Forelimb muscle (tissue), 1 donor: ENCODE measurements around the gene CAPN12. TPM values are rescaled to one million over a fixed set of nuclear protein-coding genes. Genes with fewer than 3 reads are reported as not detected.

Experiments used
- DNase-seq: peaks from one replicate; pipeline ENCODE4 v3.0.0-alpha.2; 2013; ENCODE audit warnings: low read depth
- polyA plus RNA-seq: library from polyadenylated mRNA; unstranded; fragments of 120-200 nt; gene quantifications from one replicate; pipeline ENCODE4 v1.2.1, GENCODE V29; 2013; ENCODE audit not compliant: insufficient read length

The CAPN12 gene
- polyA plus RNA-seq, 1 donor, result 0.92 TPM

GRCh38 chr19:38737921-38738737, 6.1 kb downstream of the CAPN12 start:
- no peak for DNase-seq

DNA sequence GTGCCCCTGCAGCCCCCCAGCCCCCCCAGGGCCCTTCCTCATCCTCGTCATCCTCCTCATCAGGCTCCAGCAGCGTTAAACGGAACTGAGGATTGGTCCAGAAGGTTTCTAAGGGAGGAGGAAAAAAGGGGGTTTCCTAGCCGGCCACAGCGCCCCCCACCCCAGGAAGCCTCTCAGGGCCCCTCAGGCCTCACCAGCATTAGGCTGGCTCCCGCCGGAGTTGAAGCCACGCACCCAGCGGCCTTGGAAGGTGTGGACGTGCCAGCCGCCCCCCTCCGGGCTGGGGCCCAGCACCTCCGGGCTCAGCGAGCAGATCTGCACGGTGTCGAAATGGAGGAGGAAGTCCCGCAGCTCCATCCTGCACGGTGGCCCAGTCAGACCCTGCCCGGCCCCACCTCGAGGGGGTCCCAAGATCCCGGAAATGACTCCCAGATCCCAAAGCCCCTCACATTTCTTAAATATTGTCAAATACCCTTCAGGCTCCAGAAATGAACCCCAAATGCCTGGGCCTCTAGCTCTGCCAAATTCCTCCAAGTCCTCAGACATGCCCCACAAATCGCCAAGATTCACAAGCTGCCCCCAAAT, 6.9 kb downstream of the CAPN12 start:
- DNase-seq, result no peak

DNA sequence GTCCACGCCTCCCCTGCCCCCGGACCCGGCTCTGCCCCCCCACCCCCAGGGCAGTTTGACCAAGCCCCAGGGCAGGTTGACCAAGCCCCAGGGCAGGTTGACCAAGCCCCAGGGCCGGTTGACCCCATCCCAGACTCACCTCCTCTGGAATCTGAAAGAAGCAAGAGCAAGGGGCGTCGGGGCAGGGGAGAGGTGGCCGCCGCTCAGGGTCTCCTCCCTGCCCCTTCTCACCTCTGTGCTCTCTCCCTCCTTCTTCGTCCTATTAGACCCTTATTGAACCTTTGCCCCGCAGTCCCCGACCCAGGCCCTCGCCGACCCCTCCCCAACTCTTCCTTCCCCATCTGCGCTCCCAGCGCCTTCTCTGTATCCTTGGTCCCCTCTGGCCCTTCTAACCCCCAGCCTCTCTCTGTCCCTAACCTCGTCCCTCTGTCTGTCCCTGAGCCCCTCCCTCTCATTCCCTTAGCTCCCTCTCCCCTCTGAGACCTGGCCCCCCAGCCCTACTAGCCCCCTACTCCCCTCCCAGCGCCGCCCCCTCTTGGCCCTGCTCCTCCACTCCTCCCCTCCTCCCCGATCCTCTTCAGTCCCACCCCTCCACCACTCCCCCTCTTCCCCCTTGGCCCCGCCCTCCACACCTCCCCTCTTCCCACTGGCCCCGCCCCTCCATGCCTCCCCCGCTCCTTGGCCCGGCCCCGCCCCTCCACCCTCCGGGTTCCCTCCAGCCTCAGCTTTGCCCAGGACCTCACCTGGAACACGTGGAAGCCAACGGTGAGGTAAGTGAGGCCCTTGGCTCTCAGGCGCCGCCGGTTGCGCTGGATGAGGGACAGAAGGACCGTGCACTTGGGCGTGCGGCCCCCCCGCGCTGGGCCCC, 7.6 kb downstream of the CAPN12 start:
- DNase-seq, result no peak

DNA sequence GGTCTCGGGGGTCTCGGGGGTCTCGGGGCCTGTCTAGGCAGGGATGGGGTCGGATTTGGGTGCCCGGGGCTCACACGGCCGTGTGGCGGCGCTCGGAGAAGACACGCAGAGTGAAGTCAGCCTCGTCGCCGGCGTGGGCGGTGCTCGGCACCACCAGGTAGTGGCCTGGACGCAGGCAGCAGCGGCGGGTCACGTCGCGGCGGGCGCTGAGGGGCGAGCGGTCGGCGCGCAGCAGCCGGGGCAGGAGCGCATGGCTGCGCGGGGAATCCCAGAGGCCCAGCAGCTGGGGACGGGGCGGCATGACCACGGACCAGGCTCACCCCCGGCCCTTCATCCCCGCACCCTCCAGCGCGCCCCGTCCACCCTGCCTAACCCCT, 8.2 kb downstream of the CAPN12 start:
- DNase-seq, result no peak

GRCh38 chr19:38735257-38735686, 9.0 kb downstream of the CAPN12 start:
- DNase-seq, result no peak

GRCh38 chr19:38734426-38735256, 9.6 kb downstream of the CAPN12 start:
- no peak for DNase-seq

- DNase-seq, result no peak
Measured at GRCh38 chr19:38734176-38734425, 10.2 kb downstream of the CAPN12 start.

GRCh38 chr19:38733493-38734175, 10.6 kb downstream of the CAPN12 start:
- no peak for DNase-seq

- no peak for DNase-seq
Measured at GRCh38 chr19:38733241-38733492, 11.1 kb downstream of the CAPN12 start.

GRCh38 chr19:38731654-38732301, 12.5 kb downstream of the CAPN12 start:
- no peak for DNase-seq

- no peak for DNase-seq
Measured at GRCh38 chr19:38730731-38731589, 13.3 kb downstream of the CAPN12 start.

- DNase-seq, result no peak
Measured at GRCh38 chr19:38730470-38730730, 13.9 kb downstream of the CAPN12 start.

DNA sequence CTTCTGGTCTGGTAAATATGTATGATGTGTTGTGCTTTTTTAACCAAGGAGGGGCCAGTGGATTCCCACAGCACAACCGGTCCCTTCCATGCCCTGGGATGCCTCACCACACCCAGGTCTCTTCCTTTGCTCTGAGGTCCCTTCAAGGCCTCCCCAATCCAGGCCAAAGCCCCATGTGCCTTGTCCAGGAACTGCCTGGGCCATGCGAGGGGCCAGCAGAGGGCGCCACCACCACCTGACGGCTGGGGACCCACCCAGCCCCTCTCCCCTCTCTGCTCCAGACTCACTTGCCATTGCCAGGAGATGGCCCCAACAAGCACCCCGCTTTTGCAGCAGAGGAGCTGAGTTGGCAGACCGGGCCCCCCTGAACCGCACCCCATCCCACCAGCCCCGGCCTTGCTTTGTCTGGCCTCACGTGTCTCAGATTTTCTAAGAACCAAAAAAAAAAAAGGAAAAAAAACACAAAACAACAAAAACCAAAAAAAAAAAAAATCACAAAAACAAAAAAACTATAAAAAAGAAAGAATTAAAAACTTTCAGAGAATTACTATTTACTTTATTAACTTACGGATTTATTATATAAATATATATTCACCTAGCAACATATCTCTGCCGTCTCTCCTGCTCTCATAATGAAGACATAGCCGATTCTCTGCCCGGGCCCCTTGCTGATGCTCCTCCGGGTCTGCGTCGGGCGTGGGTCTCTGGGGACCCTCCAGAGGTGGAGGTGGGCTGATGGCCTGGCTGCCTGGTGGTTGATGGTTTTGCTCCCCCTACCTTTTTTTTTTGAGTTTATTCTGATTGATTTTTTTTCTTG, 14.4 kb downstream of the CAPN12 start:
- DNase-seq, result no peak

DNA sequence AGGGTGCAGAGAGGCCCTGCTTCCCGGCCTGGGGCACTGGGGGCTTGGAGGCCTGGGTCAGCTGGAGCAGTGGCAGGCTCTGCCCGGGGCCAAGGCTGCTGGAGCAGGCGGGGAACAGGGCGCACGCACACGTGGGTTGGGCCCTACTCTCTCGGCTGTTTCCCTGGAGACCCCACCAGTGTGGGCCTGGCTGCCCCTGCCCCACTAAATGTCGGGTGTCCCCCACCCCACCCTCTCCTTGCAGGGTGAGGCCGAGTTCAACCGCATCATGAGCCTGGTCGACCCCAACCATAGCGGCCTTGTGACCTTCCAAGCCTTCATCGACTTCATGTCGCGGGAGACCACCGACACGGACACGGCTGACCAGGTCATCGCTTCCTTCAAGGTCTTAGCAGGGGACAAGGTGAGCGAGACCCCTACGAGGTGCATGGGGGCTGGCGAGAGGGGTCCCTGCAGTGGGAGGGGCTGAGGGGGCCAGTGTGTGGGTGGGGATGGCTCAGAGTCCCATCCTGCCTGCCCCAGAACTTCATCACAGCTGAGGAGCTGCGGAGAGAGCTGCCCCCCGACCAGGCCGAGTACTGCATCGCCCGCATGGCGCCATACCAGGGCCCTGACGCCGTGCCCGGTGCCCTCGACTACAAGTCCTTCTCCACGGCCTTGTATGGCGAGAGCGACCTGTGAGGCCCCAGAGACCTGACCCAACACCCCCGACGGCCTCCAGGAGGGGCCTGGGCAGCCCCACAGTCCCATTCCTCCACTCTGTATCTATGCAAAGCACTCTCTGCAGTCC, 15.3 kb downstream of the CAPN12 start:
- no peak for DNase-seq

DNA sequence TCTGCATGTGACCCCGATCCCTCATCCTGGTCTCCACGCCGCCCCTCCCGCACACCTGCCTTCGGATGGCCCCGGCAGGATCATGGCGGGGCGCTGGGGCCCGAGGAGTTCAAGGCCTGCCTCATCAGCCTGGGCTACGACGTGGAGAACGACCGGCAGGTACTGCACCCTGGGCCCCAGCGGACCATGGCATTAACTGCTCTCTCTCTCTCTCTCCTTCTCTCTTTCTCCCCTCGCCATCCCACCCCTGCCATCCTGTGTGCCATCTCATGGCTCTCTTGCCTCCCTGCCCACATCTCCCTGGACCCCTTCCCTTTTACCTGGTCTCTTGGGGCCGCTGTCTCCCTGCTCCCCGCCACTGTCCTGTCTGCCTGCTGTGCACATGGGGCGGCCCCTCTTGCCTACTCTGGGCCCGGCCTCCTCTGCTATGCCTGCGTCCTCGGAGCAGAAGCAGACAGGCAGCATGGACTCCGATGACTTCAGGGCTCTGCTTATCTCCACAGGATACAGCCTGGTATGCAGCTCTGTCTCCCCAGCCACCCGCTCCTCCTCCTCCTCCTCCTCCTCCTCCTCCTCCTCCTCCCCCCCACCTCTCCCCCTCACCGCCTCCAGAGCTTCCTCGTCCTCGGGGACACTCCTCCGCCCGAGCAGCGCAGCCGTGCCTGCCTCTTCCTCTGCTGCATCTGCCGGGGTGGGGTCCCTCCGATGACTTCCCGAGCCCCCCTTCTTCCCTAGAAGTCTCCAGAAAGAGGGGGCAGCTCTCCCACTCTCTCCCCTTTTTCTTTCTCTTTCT, 16.2 kb downstream of the CAPN12 start:
- DNase-seq, result no peak

GRCh38 chr19:38727306-38727867, 16.9 kb downstream of the CAPN12 start:
- no peak for DNase-seq

GRCh38 chr19:38726761-38727301, 17.4 kb downstream of the CAPN12 start:
- no peak for DNase-seq
